ENCODE data around the gene HIRA.

- TF ChIP-seq, protein P1, sequence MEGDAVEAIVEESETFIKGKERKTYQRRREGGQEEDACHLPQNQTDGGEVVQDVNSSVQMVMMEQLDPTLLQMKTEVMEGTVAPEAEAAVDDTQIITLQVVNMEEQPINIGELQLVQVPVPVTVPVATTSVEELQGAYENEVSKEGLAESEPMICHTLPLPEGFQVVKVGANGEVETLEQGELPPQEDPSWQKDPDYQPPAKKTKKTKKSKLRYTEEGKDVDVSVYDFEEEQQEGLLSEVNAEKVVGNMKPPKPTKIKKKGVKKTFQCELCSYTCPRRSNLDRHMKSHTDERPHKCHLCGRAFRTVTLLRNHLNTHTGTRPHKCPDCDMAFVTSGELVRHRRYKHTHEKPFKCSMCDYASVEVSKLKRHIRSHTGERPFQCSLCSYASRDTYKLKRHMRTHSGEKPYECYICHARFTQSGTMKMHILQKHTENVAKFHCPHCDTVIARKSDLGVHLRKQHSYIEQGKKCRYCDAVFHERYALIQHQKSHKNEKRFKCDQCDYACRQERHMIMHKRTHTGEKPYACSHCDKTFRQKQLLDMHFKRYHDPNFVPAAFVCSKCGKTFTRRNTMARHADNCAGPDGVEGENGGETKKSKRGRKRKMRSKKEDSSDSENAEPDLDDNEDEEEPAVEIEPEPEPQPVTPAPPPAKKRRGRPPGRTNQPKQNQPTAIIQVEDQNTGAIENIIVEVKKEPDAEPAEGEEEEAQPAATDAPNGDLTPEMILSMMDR (conservative IDR thresholded peaks at IDR 0.05 in 1 of 2, IDR thresholded peaks at IDR 0.05 in 1 of 2; ENCODE audit: extremely low read depth in 1 of 2, insufficient read depth in 1 of 2, low read depth in 1 of 2, low read length in 2 of 2): no peak
- TF ChIP-seq EZH2 (IDR thresholded peaks at IDR 0.05; ENCODE audit: borderline replicate concordance, low read length): no peak
Observed at GRCh38 chr22:19387575-19387974, 44.0 kb downstream of the HIRA start.
